T1000 (cell line): ENCODE data around the gene NOS1.
"Not testable (repeated sequence)": the region's sequence is repeated elsewhere in the genome, so short reads cannot be mapped to it uniquely, and the experiment has no call there.

Experiments used
- DNase-seq: peaks from one replicate; lab custom pipeline; 2025; ENCODE audit warnings: mixed read lengths; lab: John Stamatoyannopoulos, UW

The NOS1 gene

GRCh38 chr12:117208811-117209455 is 152.5 kb downstream of the NOS1 start:
- no peak for DNase-seq

GRCh38 chr12:117208206-117208605 is 153.2 kb downstream of the NOS1 start:
- DNase-seq = no peak

GRCh38 chr12:117207675-117208074 is 153.8 kb downstream of the NOS1 start:
- no peak for DNase-seq

GRCh38 chr12:117202556-117202955 is 158.9 kb downstream of the NOS1 start:
- DNase-seq = no peak

- DNase-seq = no peak
Measured at GRCh38 chr12:117202033-117202432, 159.4 kb downstream of the NOS1 start.

GRCh38 chr12:117199956-117200744 is 161.3 kb downstream of the NOS1 start:
- DNase-seq = not testable (repeated sequence)

GRCh38 chr12:117196334-117196733 is 165.1 kb downstream of the NOS1 start:
- DNase-seq = not testable (repeated sequence)

- DNase-seq = not testable (repeated sequence)
Measured at GRCh38 chr12:117195027-117195426, 166.4 kb downstream of the NOS1 start.

GRCh38 chr12:117193903-117194302 is 167.5 kb downstream of the NOS1 start:
- DNase-seq = no peak

GRCh38 chr12:117192581-117192980 is 168.8 kb downstream of the NOS1 start:
- not testable (repeated sequence) for DNase-seq

GRCh38 chr12:117192057-117192456 is 169.4 kb downstream of the NOS1 start:
- DNase-seq = no peak

- peak; percentile 82 for DNase-seq
Measured at GRCh38 chr12:117190210-117190781, 171.1 kb downstream of the NOS1 start, which contains the start of gene FBXO21. Gene FBXO21, minus strand, starts transcription at chr12:117190470. Its CDS starts 14 bp downstream, at chr12:117190456.

- DNase-seq = no peak
Measured at GRCh38 chr12:117189725-117190209, 171.7 kb downstream of the NOS1 start.

- no peak for DNase-seq
Measured at GRCh38 chr12:117188961-117189724, 172.3 kb downstream of the NOS1 start.

GRCh38 chr12:117188121-117188665 is 173.2 kb downstream of the NOS1 start:
- no peak for DNase-seq

GRCh38 chr12:117187421-117187820 is 174.0 kb downstream of the NOS1 start:
- DNase-seq = no peak

- no peak for DNase-seq
Measured at GRCh38 chr12:117182866-117183265, 178.6 kb downstream of the NOS1 start.

GRCh38 chr12:117181468-117181843 is 180.0 kb downstream of the NOS1 start:
- not testable (repeated sequence) for DNase-seq

- no peak for DNase-seq
Measured at GRCh38 chr12:117180758-117181467, 180.5 kb downstream of the NOS1 start.

- no peak for DNase-seq
Measured at GRCh38 chr12:117178745-117179144, 182.7 kb downstream of the NOS1 start.

GRCh38 chr12:117178301-117178700 is 183.1 kb downstream of the NOS1 start:
- DNase-seq = no peak
